HG03520 (cell line): Measurements from ENCODE around the gene ZFYVE1.

Experiments
- ATAC-seq: cut with Tn5 transposase; IDR thresholded peaks from one replicate; pipeline ENCODE4 v1.9.1; 2021; ENCODE audit warnings: mild to moderate bottlenecking, moderate library complexity; ENCODE audit not compliant: unreplicated experiment

ZFYVE1 gene

DNA sequence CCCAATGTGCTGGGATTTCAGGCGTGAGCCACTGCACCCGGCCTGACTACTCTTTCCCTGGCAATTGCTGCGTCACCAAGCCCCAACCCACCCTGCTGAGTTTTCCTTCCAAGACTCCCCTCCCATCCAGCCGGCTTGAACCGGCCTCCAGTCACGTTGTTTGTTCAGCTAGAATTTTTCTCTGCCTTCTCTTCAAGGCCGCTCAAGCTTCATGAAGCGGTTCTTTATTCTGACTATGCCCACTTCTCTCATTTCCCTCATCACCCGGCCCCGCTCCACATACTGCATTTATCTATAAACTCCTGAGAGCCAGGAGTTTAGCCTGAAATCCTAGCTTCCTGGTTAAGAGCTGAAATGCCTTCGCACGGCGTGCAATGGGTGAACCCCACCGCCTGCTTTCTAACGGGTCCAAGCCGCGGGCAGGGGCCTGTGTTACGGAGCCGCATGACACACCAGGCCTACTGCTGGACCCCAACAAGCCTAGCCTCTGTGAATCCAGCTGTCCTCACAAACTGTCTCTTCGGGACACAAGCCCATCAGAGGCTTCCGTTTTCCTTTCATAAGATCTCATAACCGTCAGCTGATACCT, 101.6 kb downstream of the ZFYVE1 start:
- no peak for ATAC-seq

DNA sequence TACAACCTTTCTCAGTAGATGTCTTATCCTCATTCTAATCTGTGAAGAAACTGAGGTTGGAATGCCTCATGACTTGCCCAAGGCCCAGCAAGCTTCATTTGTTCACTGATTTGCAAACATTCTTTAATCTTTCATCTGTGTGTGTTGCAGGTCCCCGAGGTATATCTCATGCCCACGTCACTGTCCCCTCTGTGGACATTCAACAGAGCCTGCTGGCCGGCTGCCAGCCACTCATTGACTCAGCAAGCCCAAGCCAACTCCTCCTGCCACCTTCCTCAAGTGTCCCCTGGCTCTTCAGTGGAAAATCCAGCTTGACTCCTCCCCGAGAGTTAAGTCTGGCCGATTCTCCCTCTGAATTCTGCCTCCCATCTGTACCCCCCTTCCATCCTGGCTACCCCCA, 102.6 kb downstream of the ZFYVE1 start:
- no peak for ATAC-seq

DNA sequence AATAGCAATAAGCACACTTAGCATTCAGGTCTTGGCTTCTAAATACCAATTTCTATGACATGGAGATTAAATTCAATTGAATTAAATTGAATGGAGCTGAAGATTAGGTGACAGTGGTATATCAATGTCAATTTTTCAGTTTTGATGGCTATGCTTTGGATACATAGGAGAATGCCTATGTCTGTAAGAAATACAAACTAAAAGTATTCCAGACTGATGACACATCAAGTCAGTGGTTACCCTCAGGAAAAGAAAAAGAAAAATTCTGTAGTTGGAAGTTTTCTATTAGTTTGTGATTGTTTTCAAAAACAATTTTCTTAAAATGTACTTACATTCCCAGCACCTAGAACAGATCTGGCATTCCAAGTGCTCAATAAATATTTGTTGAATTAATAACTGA, 105.5 kb downstream of the ZFYVE1 start:
- ATAC-seq, result no peak

DNA sequence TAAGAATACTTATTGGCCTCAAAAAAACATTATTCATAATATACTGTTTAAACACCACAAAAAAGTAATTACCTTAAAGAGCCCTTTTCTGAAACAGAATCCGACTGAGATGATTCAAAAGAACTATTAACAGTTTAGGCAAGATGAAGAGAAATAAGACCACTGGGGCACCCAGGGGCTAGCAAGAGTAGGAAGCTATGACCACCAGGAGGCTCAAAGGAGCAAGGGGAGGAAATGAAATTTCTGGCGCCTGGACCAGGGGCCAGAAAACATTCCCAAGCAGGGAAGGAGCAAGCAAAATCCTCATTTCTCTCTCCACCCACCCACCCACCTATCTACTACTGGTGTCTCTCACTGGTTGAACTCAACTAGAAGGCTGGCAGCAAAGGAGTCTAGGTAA, 106.9 kb downstream of the ZFYVE1 start:
- no peak for ATAC-seq
